Heart left ventricle (tissue), 13 donors: ENCODE results near the gene KDM5B.

Source experiments
- POLR2A ChIP-seq, 2 donors: fragments of 450-650 bp; IDR thresholded peaks; one replicate each; pipeline ENCODE4 v1.6.1; 2017; ENCODE audit warnings: antibody characterized with exemption in 2 of 2, mild to moderate bottlenecking in 2 of 2, moderate library complexity in 2 of 2
- TF ChIP-seq, protein P1 (sequence below), 12 donors: fragments of 200-600 bp; sonication (generic) in 4 of 12; IDR thresholded peaks; one replicate each; pipeline versions ENCODE4 v1.5.0 to v1.8.0; 2018 to 2022; ENCODE audit warnings: antibody characterized with exemption in 12 of 12, mild to moderate bottlenecking in 5 of 12
- donor health status: ischemic (EF 13 %, LVEDD 7.1; RV severe dilation, severe dysfunction).
- donor health status: DM: no; HTN: yes; CAD: no.
- donor health status: DM: no; HTN: no; CAD: no.
- donor health status: ischemic (EF 25% LVEDD 6.9; RV normal size, moderate dysfunction).
- donor health status: ischemic (EF 25% LVEDD 5.7; RV mildly dilated, moderate dysfunction).
- donor health status: ischemic (EF 35%, LVEDD 5.7; RV mildly dilated, moderate dysfunction).
- donor health status: nonischemic (EF 11% LVEDD 7.7; RV severe dilation, severe dysfunction).
- donor health status: DM: yes; HTN: yes; CAD: no.
- donor health status: PGD.
- donor health status: ischemic (EF 29% LVEDD 5.4; RV normal size, mild dysfunction).
- donor health status: nonischemic (EF 23%, LVEDD 6.1; RV moderate dilation, normal function).

GRCh38 chr1:202685641-202686040, 122.6 kb downstream of the KDM5B start:
- no peak for TF ChIP-seq POLR2A (IDR thresholded peaks at IDR 0.05)
- TF ChIP-seq, protein P1, sequence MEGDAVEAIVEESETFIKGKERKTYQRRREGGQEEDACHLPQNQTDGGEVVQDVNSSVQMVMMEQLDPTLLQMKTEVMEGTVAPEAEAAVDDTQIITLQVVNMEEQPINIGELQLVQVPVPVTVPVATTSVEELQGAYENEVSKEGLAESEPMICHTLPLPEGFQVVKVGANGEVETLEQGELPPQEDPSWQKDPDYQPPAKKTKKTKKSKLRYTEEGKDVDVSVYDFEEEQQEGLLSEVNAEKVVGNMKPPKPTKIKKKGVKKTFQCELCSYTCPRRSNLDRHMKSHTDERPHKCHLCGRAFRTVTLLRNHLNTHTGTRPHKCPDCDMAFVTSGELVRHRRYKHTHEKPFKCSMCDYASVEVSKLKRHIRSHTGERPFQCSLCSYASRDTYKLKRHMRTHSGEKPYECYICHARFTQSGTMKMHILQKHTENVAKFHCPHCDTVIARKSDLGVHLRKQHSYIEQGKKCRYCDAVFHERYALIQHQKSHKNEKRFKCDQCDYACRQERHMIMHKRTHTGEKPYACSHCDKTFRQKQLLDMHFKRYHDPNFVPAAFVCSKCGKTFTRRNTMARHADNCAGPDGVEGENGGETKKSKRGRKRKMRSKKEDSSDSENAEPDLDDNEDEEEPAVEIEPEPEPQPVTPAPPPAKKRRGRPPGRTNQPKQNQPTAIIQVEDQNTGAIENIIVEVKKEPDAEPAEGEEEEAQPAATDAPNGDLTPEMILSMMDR (IDR thresholded peaks at IDR 0.05): no peak
